GM20431 (cell line): ENCODE results near the gene GDPD5.

Experiments used
- in situ Hi-C: fragments of 300-500 bp; cut with MseI, MboI; formaldehyde crosslinking; loops from one replicate; pipeline ENCODE4 v1.15.0; 2020; ENCODE audit warnings: low sequenced_read_pairs; ENCODE audit not compliant: unreplicated experiment

Gene GDPD5

GRCh38 chr11:75498556-75499255 is 27.0 kb downstream of the GDPD5 start:
- in situ Hi-C loops = no loop called here

- in situ Hi-C loops = no loop called here
These were observed 27.8 kb downstream of the GDPD5 start for GRCh38 chr11:75497788-75498409.

GRCh38 chr11:75496305-75496752 is 29.4 kb downstream of the GDPD5 start:
- in situ Hi-C loops = no loop called here

- in situ Hi-C loops = no loop called here
These were observed 29.9 kb downstream of the GDPD5 start for GRCh38 chr11:75495749-75496304.

- in situ Hi-C loops = no loop called here
These were observed 32.1 kb downstream of the GDPD5 start for GRCh38 chr11:75493626-75494025.

GRCh38 chr11:75492181-75492820 is 33.4 kb downstream of the GDPD5 start:
- in situ Hi-C loops = no loop called here

GRCh38 chr11:75491465-75491864 is 34.3 kb downstream of the GDPD5 start:
- in situ Hi-C loops = no loop called here

- in situ Hi-C loops = no loop called here
These were observed 35.2 kb downstream of the GDPD5 start for GRCh38 chr11:75490221-75491181.

GRCh38 chr11:75487365-75487764 is 38.4 kb downstream of the GDPD5 start:
- in situ Hi-C loops = no loop called here

GRCh38 chr11:75485742-75486141 is 40.0 kb downstream of the GDPD5 start:
- in situ Hi-C loops = no loop called here

GRCh38 chr11:75482931-75483469 is 42.7 kb downstream of the GDPD5 start:
- in situ Hi-C loops = no loop called here

- in situ Hi-C loops = no loop called here
These were observed 43.7 kb downstream of the GDPD5 start for GRCh38 chr11:75481922-75482606.

- in situ Hi-C loops = no loop called here
These were observed 44.4 kb downstream of the GDPD5 start for GRCh38 chr11:75481223-75481921.

GRCh38 chr11:75480185-75481175 is 45.3 kb downstream of the GDPD5 start:
- in situ Hi-C loops = no loop called here

GRCh38 chr11:75479597-75480145 is 46.1 kb downstream of the GDPD5 start:
- in situ Hi-C loops = no loop called here

GRCh38 chr11:75478783-75479596 is 46.8 kb downstream of the GDPD5 start:
- in situ Hi-C loops = no loop called here
